Activated T-cell treated with anti-CD3 and anti-CD28 coated beads, Interleukin-2, amount 50 U/mL, for 48 hours (primary cell): ENCODE results near the gene SEZ6L.

Experiments used
- DNase-seq, 2 experiments: peaks; one replicate each; pipeline ENCODE4 v3.0.0-alpha.2; 2020

SEZ6L gene

DNA sequence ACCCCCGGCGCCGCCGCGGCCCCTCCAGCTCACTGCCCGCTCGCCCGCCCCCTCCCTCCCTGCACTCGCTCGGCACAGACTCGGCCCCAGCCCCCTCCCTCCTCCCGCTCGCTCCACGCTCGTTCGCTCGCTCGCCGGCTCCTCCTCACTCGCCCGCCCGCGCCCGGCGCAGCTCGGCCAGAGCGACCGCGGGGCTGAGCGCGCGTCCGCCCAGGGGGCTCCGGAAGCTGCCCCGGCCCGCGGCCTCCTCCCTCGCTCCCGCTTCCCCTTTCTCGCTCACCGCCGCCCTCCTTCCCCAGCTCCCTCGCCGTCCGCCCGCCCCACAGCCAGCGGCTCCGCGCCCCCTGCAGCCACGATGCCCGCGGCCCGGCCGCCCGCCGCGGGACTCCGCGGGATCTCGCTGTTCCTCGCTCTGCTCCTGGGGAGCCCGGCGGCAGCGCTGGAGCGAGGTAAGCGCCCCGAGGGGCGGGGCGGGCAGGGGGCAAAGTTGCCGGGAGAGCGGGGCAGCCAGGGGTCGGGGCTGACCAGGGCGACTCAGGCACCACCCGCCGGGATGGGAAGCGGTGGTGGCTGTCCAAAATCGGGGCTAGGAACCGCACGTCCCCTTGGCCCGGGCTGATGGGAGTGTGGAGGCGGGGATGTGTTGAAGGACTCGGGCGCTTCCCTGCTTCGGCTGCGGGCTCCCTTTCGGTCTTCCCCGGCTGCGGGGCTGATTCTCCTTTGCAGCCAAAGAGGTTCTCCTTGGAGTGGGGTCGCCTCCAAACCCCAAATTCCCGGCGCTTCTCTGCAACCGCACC, at the start of gene SEZ6L:
SEZ6L (plus strand) TSS at position 148 of the 797 bp plus-strand sequence; CDS start at position 356, 208 bp downstream.
- DNase-seq: no peak

DNA sequence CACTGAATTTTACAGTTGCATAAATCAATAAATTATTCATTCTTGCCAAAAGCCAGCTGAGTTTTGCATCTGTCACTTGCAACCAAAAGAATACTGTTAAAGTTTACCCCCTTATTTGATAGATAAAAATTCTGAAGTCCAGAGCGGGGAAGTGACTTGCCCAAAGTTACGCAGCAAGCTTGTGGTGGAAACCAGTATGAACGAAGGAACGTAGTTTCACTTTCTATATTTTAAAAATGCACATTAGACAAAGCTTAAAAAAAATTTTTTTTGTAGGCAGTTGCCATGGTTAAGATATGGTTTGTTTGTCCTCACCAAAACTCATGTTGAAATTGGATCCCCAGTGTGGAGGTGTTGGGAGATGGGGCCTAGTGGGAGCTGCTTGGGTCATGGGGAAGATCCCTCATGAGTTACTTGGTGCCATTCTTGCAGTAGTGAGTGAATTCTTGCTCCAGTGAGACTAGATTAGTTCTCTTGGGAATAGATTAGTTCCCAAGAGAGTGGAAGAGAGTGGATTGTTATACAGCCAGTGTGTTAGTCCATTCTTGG, 46.3 kb upstream of the SEZ6L start:
- no peak for DNase-seq

DNA sequence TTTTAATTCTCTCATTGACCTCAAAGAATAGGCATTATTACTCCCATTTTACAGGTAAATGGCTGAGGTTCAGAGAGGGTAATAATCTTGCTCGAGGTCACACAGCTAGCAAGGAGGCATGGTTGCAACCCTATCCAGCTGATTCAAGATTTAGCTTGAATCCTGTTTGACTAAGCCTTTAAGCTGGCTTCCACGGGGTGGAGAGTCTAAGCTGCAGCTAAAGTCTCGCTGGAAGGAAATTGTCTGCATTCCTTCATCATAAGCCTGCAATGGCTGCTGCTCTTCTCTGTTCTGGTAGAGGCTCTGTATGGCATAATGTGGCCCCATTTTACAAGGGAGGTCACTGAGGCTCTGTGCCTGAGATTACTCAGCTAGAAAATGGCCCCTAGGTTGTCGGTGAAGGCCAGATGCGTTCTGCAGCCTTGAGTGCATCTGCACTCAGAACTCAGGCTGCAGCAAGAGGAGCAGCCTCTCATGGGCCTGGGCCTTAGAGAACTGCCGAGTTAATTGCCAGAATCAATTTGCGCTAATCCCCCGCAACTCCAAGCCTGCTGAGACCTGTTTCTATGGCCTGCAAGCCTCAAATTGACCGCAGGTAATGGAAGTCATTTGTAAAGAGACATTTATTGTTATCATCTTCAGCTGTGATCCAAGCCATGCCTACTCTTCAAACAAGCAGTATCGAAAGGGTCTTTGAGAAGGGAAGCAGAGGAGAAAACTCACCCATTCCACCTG, 44.1 kb upstream of the SEZ6L start:
- DNase-seq: no peak

DNA sequence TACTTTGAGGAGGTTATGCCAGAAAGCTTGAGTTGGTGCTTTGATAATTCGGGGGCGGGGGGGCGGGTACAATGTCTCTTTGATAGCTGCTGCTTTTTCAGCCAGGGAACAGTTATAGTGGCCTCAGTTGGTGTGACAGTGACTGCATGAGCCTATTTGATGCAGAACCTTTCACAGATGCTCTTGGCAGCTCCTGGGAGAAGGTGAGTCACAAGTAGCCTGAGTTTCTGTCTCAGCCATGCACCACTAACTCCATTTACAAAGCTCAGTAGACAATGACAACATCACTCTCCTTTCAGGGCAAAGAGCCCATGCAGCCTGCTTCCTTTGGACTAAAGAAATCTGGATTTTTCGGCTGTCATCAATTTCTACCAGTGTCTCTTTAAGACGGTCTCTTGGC, 42.1 kb upstream of the SEZ6L start:
- no peak for DNase-seq

DNA sequence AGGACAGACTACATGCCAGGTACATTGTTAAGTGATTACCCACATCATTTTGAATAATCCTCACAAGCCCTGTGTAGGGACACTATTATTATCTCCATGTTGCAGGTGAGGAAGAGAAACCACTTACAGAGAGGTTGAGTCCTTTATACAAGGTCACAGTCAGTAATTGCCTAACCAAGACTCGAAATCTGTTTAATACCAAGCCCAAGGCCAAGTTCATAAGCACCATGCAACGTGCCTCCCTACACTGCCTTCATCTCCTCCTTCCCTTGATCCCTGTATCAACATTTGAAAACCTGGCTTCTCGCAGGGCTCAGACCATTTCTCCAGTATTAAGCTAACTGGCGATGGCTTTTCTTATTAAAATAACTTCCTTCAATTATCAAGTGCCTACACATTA, 41.7 kb upstream of the SEZ6L start:
- no peak for DNase-seq

- no peak for DNase-seq
Observed at GRCh38 chr22:26131589-26132154, 37.6 kb upstream of the SEZ6L start.

DNA sequence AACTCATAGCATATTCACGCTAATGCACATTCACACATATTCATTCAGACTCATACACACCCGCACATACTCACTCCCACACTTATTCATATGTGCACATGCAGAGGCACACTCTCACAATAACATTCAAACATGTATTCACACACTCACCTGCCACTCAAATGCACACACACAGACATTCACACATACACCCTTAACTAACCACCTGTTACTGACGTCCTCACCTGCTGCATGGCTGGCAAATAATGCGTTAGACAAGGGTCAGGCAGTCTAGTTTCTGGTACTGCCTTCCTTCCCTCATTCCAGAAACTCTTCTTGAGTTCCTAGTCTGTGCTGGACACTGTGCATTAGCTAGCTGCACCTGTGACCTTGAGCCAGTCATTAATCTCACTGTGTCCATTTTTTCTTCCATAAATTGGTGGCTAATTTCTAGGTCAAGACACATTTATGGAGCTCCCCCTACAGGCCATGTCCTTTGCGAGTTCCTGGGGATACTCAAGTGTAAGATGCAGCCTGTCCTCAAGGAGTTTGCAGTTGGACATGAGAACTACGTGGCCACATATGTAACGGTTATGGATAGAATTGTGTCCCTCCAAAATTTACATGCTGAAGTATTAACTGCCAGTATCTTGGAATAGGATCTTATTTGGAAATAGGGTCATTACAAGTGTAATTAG, 34.5 kb upstream of the SEZ6L start:
- DNase-seq: no peak

GRCh38 chr22:26135806-26136205, 33.5 kb upstream of the SEZ6L start:
- no peak for DNase-seq

DNA sequence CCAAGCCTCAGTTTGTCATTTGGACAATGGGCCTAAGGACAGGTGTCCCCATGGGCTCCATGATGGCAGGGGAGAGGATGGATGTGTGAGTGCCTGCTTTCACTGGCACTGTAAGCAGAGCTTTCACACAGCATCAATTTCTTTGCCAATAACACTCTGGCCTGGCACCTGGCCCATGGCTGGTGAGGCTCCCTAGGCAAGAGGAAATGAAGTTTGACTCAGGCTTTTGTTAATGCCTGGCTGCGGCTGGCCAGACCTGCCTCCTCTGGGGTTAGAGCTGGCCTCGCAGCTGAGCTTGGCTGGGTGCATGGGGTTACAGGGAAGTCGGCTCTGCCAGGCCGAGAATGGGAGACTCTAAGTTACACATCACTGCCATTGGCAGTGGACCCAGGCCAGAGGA, 30.0 kb upstream of the SEZ6L start:
- DNase-seq: no peak

DNA sequence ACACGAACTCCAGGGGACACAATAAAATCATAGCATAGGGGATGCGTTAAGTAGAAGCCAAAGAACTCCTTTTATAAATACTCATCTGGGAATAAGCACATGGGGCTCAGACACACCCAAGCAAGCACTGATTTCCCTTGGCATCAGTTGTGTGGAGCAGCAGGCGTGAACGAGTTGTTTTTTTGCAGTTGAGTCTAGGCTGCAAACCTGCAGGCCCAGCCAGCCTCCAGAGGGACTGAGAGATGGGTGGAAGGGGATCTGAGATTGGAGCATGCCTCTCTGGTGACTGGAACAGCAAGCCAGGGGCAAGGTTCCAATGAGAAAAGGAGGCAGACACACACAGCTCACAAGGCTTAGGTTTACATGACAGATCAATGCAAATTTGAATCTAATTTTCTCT, 27.4 kb upstream of the SEZ6L start:
- no peak for DNase-seq

- no peak for DNase-seq
Observed at GRCh38 chr22:26143806-26144325, 25.4 kb upstream of the SEZ6L start.

GRCh38 chr22:26159886-26160285, 9.4 kb upstream of the SEZ6L start:
- DNase-seq: no peak

GRCh38 chr22:26161746-26162145, 7.5 kb upstream of the SEZ6L start:
- no peak for DNase-seq

DNA sequence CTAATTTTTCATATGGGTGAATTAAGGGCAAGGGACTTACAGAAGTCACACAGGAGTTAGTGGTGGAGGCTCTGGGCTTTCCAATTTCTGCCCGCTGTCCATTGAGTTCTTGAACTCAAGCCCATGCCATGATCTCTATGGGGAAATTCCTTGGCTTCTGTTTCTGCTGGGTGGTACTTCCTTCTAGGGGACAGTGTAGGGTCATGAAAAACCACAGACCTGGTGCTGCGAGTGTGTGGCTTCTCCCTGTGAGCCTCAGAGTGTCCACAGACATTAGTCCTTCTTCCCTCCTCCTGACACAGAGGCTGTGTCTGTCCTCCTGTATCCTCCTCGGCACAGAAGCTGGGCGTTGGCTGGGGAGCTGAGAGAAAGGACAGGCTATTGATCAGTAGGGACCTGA, 6.3 kb upstream of the SEZ6L start:
- DNase-seq: no peak

GRCh38 chr22:26164174-26164573, 5.1 kb upstream of the SEZ6L start:
- no peak for DNase-seq

DNA sequence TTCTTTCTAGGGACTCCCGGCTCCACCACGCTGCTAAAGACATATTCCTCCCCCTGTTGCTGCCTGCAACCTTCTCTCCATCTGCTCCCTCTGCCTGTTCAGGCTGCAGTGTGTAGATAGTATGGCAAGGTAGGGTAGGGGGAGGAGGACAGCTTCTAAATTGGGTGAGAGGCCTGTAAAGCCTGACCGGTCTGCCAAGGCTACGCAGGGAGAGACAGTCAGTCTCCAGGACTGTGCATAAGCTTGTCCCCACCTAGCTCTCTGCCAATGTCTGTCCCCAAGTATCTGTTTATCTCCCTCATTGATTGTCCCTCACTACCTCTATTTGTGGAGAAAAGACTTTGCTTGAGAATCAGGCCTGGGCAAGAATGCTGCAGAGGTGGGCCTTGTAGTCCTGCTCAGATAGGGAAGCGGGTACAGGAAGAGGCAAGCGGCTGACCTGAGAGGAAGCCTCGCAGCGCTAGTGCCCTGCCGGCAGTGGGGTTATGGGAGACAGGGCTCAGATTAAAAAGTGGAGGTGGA, 871 bp upstream of the SEZ6L start:
- DNase-seq: no peak

GRCh38 chr22:26168939-26169314, 335 bp upstream of the SEZ6L start:
- no peak for DNase-seq

DNA sequence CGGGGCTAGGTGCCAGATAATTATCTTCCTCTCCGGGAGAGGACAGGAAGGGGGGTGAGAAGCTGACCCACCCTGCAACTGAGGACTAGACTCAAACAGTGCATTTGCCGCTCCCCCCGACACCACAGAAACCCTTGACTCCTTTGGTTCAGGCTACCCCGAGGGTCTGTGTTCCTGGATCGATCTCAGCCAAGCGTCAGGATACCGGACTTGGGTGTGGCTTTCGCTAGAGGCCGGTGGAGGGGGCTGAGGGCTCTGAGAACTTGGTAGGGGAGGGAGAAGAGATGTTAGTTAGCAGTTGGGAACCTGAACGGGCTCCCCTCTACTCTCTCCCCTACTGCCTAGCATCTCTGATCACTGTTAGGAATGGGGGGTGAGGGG, 840 bp downstream of the SEZ6L start:
- DNase-seq: no peak

GRCh38 chr22:26170795-26171580, 1.7 kb downstream of the SEZ6L start:
- DNase-seq: no peak

DNA sequence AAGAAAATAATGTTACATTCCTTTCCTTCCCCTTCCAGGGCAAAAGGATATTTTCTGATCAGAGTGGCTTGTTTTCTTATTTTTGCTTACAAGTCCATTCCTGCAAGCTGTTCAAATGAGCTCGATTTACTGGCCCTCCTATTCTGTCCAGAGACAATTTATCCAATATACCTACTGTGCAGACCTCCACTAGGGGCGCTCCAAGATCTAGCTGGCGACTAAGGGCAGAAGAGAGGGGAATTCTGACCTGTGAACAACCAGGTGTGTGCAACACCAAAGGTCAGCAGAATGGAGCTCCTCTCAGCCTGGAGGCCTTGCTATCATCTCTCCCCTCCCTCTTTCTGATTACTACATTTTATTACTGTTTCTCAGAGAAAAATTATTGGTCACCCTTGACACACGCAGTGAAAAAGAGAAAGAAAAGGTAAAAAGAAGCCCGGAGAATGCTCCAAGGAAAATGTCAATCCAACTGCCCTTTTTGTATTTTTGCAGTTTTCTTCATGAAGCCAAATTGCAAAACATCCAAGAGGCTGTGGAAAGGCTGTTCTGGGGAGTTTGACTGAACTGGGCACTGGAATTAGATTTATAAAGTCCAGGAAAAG, 3.2 kb downstream of the SEZ6L start:
- peak; percentile 35 to 41 for DNase-seq

DNA sequence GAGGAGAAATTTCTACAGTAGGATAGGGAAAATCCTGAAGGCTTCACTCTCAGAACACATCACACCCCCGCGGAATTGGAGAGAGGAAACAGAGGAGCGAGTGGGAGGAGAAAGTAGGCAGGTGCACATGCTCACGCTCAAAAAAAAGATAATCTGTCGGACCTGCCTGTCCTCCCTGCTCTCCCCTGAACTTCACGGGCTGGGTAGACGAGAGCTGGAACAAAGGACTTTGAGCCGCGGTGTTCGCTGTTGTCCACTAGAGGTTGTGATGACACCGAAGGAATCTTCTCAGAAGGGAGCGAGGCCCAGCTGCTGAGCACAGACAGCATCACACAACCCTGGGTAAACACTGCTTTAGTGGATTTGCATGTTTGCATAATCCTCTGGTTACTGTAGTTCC, 5.0 kb downstream of the SEZ6L start:
- DNase-seq: no peak

DNA sequence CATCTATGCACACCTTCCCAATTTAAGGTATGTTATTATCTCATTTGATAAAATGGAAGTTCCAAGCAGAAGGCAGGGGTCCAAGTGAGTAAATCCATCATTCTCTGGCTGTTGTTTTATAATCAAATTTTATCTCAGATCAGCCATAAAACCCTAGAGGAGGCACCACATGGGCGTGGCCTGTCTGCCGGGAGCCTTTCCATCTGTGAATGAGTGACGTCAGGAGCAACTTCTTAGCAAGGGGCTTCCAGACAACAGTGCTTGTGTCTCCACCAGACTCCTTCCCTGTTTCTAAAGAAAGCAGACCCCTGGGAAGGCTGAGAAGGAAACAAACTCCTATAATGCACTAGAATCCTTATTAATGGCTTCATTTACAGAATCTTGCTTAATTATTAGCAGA, 13.5 kb downstream of the SEZ6L start:
- no peak for DNase-seq
